Right lobe of liver (tissue), 4 donors: ENCODE results near the gene TSPAN14.

ENCODE experiments used
- CTCF ChIP-seq, 4 donors: fragments of 200-600 bp in 3 of 4; fragments of 450-650 bp in 1 of 4; IDR thresholded peaks; one replicate each; pipeline versions ENCODE4 v1.5.1 to v1.8.0; 2016 to 2022; ENCODE audit warnings: antibody characterized with exemption in 4 of 4, mild to moderate bottlenecking in 2 of 4
- POLR2A ChIP-seq: fragments of 450-650 bp; IDR thresholded peaks from one replicate; pipeline ENCODE4 v1.6.1; 2017; ENCODE audit warnings: antibody characterized with exemption, mild to moderate bottlenecking
- donor health status: DM: no; HTN: no; CAD: no.
- donor health status: DM: no; HTN: no; CAD: no.
- donor health status: DM: no; HTN: yes; CAD: no.

- no peak for TF ChIP-seq CTCF (IDR thresholded peaks at IDR 0.05)
- TF ChIP-seq POLR2A = no peak
These were observed 46.3 kb upstream of the TSPAN14 start for GRCh38 chr10:80407812-80408241.
